ENCODE results near the gene KRTAP1-3. TPM values are rescaled to one million over a fixed set of nuclear protein-coding genes. Genes with fewer than 3 reads are reported as not detected.

The KRTAP1-3 gene
- total RNA-seq, 2 experiments from 2014 or later, result not detected

DNA sequence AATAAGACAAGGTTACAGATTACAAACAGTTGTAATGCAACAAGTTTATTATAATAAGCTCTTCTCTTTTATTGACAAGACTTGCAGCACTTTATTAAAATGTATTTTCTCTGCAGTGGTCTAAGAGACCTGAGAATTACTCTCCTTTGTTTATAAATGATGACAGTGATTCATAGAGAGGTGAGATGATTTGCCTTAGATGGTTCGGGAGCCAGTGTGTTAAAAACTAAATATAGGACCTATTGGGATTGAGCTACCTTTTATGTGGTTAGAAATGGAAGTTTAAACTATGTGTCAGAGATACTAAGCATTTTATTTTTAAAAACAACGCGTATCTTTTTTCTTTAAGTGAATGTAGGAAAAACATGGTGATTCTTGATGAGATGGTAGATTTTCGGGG is 37.8 kb downstream of the KRTAP1-3 start:
- intact Hi-C loops (cut with micrococcal nuclease; ENCODE audit: unreplicated experiment), result no loop called here
- Histone ChIP-seq H3K9me3 (ENCODE audit: low read length) (no peaks in the 10 kb centered on the region), H3K79me2 (ENCODE audit: insufficient read depth, low read depth, low read length) (no peaks in the 10 kb centered on the region), H3K4me1 (ENCODE audit: insufficient read depth, low read length, poor library complexity, severe bottlenecking) (no peaks in the 10 kb centered on the region), H3K27ac (ENCODE audit: low read depth, low read length, poor library complexity, severe bottlenecking) (no peak overlapping the region), H2AFZ (ENCODE audit: low read length) (no peak overlapping the region), H4K20me1 (ENCODE audit: insufficient read depth, low read length) (no peaks in the 10 kb centered on the region), H3K4me2 (ENCODE audit: low read length) (no peak overlapping the region), H3K4me3 (ENCODE audit: low read depth, low read length, poor library complexity, severe bottlenecking) (no peak overlapping the region), H3K9me2 (ENCODE audit: insufficient read depth, low read length) (no peaks in the 10 kb centered on the region), H3K36me3 (ENCODE audit: insufficient read depth, low read length) (no peaks in the 10 kb centered on the region)
- no peak for TF ChIP-seq EZH2phosphoT487 (IDR thresholded peaks at IDR 0.05; ENCODE audit: borderline replicate concordance, low read depth, low read length)
- TF ChIP-seq, protein P1, sequence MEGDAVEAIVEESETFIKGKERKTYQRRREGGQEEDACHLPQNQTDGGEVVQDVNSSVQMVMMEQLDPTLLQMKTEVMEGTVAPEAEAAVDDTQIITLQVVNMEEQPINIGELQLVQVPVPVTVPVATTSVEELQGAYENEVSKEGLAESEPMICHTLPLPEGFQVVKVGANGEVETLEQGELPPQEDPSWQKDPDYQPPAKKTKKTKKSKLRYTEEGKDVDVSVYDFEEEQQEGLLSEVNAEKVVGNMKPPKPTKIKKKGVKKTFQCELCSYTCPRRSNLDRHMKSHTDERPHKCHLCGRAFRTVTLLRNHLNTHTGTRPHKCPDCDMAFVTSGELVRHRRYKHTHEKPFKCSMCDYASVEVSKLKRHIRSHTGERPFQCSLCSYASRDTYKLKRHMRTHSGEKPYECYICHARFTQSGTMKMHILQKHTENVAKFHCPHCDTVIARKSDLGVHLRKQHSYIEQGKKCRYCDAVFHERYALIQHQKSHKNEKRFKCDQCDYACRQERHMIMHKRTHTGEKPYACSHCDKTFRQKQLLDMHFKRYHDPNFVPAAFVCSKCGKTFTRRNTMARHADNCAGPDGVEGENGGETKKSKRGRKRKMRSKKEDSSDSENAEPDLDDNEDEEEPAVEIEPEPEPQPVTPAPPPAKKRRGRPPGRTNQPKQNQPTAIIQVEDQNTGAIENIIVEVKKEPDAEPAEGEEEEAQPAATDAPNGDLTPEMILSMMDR (conservative IDR thresholded peaks at IDR 0.05; ENCODE audit: low read length), result no peak
- no TSS peak for BruUV-seq (replicated peaks)
- DNase-seq (ENCODE audit: low spot score), result no peak
- POLR2A ChIA-PET, result no interaction called here
- CTCF ChIA-PET (ENCODE audit: unreplicated experiment), result no interaction called here

DNA sequence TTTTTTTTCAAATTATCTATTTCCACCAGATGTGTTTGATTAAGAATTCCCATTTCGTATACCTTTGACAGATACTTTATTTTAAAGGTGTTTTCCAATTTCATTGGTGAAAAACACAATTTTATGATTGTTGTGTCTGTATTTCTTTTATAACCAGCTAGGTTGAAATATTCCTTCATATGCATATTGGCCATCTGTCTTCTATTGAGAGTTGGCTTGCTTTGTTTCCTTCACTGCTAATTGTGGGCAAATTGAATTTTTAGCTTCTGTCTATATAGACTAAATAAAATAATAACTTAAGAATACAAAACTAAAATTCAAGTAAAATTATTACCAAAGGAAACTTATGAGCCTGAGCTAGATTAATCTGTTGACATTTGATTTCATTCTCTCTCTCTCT is 39.6 kb downstream of the KRTAP1-3 start:
- no TSS peak for BruUV-seq (replicated peaks)
- no peak overlapping the region for H2AFZ ChIP-seq (ENCODE audit: low read length)

DNA sequence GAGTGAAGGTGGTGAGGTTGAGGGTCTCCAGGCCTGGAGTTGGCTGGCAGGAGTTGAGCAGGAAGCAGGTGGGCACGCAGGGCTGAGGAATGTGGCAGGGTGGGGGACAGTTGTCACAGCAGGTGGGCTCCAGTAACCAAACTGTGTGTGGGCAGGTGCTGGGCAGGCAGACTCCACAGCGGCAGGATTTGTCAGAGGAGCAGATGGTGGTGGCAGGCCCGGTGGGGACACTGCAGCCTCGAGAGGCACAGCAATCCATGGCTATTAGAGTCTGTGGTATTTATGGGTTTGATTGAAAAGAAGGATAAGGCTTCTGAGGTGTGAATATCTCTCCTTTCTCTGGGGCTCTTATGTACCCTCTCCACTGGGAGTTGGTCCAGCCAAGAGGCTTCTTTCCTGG is 40.8 kb downstream of the KRTAP1-3 start, which contains the start of gene KRTAP3-3:
Gene KRTAP3-3 (minus strand): TSS at position 326 of the 400 bp plus-strand sequence. CDS start 67 bp downstream, at position 259.
- H3K4me1 ChIP-seq (ENCODE audit: insufficient read depth, low read length, poor library complexity, severe bottlenecking), result no peaks in the 10 kb centered on the region
- DNase-seq (ENCODE audit: low spot score), result no peak
- no peaks in the 10 kb centered on the region for H3K9me2 ChIP-seq (ENCODE audit: insufficient read depth, low read length)
- no TSS peak for BruUV-seq (replicated peaks)
- H3K27ac ChIP-seq (ENCODE audit: low read depth, low read length, poor library complexity, severe bottlenecking), result no peak within 1 kb of the TSS
- TF ChIP-seq EZH2phosphoT487 (IDR thresholded peaks at IDR 0.05; ENCODE audit: borderline replicate concordance, low read depth, low read length), result no peak
- TF ChIP-seq, protein P1 (conservative IDR thresholded peaks at IDR 0.05; ENCODE audit: low read length), result no peak
- ChIA-PET CTCF (ENCODE audit: unreplicated experiment) (no interaction called here), POLR2A (no interaction called here)
- no peaks in the 10 kb centered on the region for H3K9me3 ChIP-seq (ENCODE audit: low read length)
- H4K20me1 ChIP-seq (ENCODE audit: insufficient read depth, low read length), result no peaks in the 10 kb centered on the region
- H2AFZ ChIP-seq (ENCODE audit: low read length), result no peak within 1 kb of the TSS
- H3K36me3 ChIP-seq (ENCODE audit: insufficient read depth, low read length), result no peaks in the 10 kb centered on the region
- H3K4me3 ChIP-seq (ENCODE audit: low read depth, low read length, poor library complexity, severe bottlenecking), result no peak within 1 kb of the TSS
- no peaks in the 10 kb centered on the region for H3K79me2 ChIP-seq (ENCODE audit: insufficient read depth, low read depth, low read length)
- intact Hi-C loops (cut with micrococcal nuclease; ENCODE audit: unreplicated experiment), result no loop called here
- no peak within 1 kb of the TSS for H3K4me2 ChIP-seq (ENCODE audit: low read length)

More for the DNA sequence above, 39.6 kb downstream of the KRTAP1-3 start:
- H3K4me3 ChIP-seq (ENCODE audit: low read depth, low read length, poor library complexity, severe bottlenecking), result no peak overlapping the region
- no peaks in the 10 kb centered on the region for H3K9me3 ChIP-seq (ENCODE audit: low read length)
- TF ChIP-seq, protein P1 (conservative IDR thresholded peaks at IDR 0.05; ENCODE audit: low read length), result no peak
- no peak for TF ChIP-seq EZH2phosphoT487 (IDR thresholded peaks at IDR 0.05; ENCODE audit: borderline replicate concordance, low read depth, low read length)
- H3K4me2 ChIP-seq (ENCODE audit: low read length), result no peak overlapping the region
- H3K27ac ChIP-seq (ENCODE audit: low read depth, low read length, poor library complexity, severe bottlenecking), result no peak overlapping the region
- POLR2A ChIA-PET, result no interaction called here
- H3K9me2 ChIP-seq (ENCODE audit: insufficient read depth, low read length), result no peaks in the 10 kb centered on the region
- CTCF ChIA-PET (ENCODE audit: unreplicated experiment), result no interaction called here
- no peak for DNase-seq (ENCODE audit: low spot score)
- no peaks in the 10 kb centered on the region for H3K4me1 ChIP-seq (ENCODE audit: insufficient read depth, low read length, poor library complexity, severe bottlenecking)
- H3K36me3 ChIP-seq (ENCODE audit: insufficient read depth, low read length), result no peaks in the 10 kb centered on the region
- no peaks in the 10 kb centered on the region for H4K20me1 ChIP-seq (ENCODE audit: insufficient read depth, low read length)
- intact Hi-C loops (cut with micrococcal nuclease; ENCODE audit: unreplicated experiment), result no loop called here
- no peaks in the 10 kb centered on the region for H3K79me2 ChIP-seq (ENCODE audit: insufficient read depth, low read depth, low read length)

Data from OCI-LY7 (cell line).